ENCODE results near the gene SCNN1A.
"Not testable (repeated sequence)": the region's sequence is repeated elsewhere in the genome, so short reads cannot be mapped to it uniquely, and the experiment has no call there.

SCNN1A gene

DNA sequence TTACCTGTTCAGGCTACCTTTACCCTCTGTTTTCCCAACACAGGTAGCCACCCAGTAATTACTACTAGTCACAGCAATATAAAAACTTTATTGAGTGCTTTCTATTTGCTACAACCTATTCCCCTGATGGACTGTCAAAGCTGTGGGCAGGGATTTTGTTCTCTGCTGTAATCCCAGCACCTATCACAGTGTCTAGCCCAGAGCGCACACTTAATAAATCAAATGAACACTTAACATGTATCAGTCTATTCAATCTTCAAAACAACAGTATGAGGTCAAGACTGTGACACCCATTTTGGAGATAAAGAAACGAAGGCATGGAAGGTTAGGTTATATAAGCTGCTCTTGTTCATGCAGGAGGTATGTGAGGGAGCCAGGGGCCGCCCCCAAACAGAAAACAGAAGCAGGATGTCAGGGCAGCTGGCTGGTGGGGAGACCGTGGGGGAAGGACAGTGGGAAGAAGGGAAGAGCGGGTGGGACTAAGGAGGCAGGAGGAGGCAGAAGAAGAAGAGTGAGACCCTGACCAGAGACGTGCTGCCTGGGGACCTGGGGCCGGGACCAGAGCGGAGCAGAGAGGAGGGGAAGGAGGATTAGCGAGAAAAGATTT, 35.2 kb downstream of the SCNN1A start:
- Histone ChIP-seq H3K18ac (ENCODE audit: low read length) (peak overlapping the region; percentile 76), H2AK5ac (ENCODE audit: low read length) (no peak overlapping the region), H3K79me1 (ENCODE audit: low read length) (peaks cover 10% of the 10 kb centered on the region), H3K23ac (ENCODE audit: low read length) (no peak overlapping the region), H2BK5ac (ENCODE audit: low read length) (peak overlapping the region; percentile 99), H3K4ac (ENCODE audit: low read depth, low read length) (no peak overlapping the region), H4K8ac (ENCODE audit: low read depth, low read length) (no peak overlapping the region), H2BK120ac (ENCODE audit: low read depth, low read length) (no peak overlapping the region), H3K27me3 (ENCODE audit: insufficient read depth, low read length, poor library complexity) (no peaks in the 10 kb centered on the region), H3K9ac (ENCODE audit: low read length) (peak overlapping the region; percentile 99), H4K5ac (ENCODE audit: low read length) (no peak overlapping the region), H3K4me2 (ENCODE audit: low read length) (peak overlapping the region; percentile 96), H3K56ac (ENCODE audit: low read length) (peak overlapping the region; percentile 100), H3K79me2 (ENCODE audit: control insufficient read depth, insufficient read depth, low read length) (peaks cover 51% of the 10 kb centered on the region), H3K27ac (ENCODE audit: low read depth, low read length) (peak overlapping the region; percentile 63), H2BK15ac (replicated peaks; ENCODE audit: low read depth) (no peak overlapping the region), H3K36me3 (ENCODE audit: control insufficient read depth, insufficient read depth, low read length) (no peaks in the 10 kb centered on the region), H3K4me3 (ENCODE audit: low read length) (peak overlapping the region; percentile 95), H3K4me1 (ENCODE audit: control insufficient read depth, low read depth, low read length) (peaks cover 45% of the 10 kb centered on the region)
- no peak for DNase-seq
- WGBS (ENCODE audit: extremely low coverage, insufficient coverage, low lambda C conversion rate): no CpG with 5 or more reads among the region's 9 CpGs

DNA sequence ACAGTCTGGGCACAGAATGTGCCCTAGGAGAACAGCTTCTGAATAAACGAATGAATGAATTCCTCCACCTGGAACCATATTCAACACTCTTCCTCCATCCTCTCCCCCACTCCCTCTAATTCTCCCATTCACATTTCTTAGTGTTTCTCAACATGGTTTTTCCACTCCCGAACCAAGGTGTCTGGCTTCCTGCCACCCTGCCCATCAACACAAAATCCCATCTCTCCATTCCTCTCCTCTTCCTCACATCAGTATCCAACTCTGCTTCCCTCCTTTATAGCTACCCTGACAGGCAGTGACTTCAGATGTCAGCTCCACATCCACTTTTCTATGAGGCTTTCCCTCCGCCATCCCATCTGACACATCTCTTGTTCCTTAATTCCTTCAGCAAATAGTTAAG, 36.4 kb downstream of the SCNN1A start:
- H3K23ac ChIP-seq (ENCODE audit: low read length): no peak overlapping the region
- DNase-seq: no peak
- peak overlapping the region; percentile 100 for H3K56ac ChIP-seq (ENCODE audit: low read length)
- no peak overlapping the region for H3K4ac ChIP-seq (ENCODE audit: low read depth, low read length)
- H3K27me3 ChIP-seq (ENCODE audit: insufficient read depth, low read length, poor library complexity): no peaks in the 10 kb centered on the region
- peak overlapping the region; percentile 96 for H3K4me2 ChIP-seq (ENCODE audit: low read length)
- H2BK15ac ChIP-seq (replicated peaks; ENCODE audit: low read depth): no peak overlapping the region
- H2BK5ac ChIP-seq (ENCODE audit: low read length): peak overlapping the region; percentile 43
- no peak overlapping the region for H3K27ac ChIP-seq (ENCODE audit: low read depth, low read length)
- H3K18ac ChIP-seq (ENCODE audit: low read length): no peak overlapping the region
- peaks cover 49% of the 10 kb centered on the region for H3K4me1 ChIP-seq (ENCODE audit: control insufficient read depth, low read depth, low read length)
- H3K4me3 ChIP-seq (ENCODE audit: low read length): no peak overlapping the region
- peaks cover 3% of the 10 kb centered on the region for H3K36me3 ChIP-seq (ENCODE audit: control insufficient read depth, insufficient read depth, low read length)
- H4K5ac ChIP-seq (ENCODE audit: low read length): no peak overlapping the region
- peaks cover 63% of the 10 kb centered on the region for H3K79me2 ChIP-seq (ENCODE audit: control insufficient read depth, insufficient read depth, low read length)
- no peak overlapping the region for H2BK120ac ChIP-seq (ENCODE audit: low read depth, low read length)
- H3K79me1 ChIP-seq (ENCODE audit: low read length): peaks cover 20% of the 10 kb centered on the region
- peak overlapping the region; percentile 99 for H3K9ac ChIP-seq (ENCODE audit: low read length)
- WGBS (ENCODE audit: extremely low coverage, insufficient coverage, low lambda C conversion rate): no CpG with 5 or more reads among the region's 3 CpGs
- H2AK5ac ChIP-seq (ENCODE audit: low read length): peak overlapping the region; percentile 12
- no peak overlapping the region for H4K8ac ChIP-seq (ENCODE audit: low read depth, low read length)

DNA sequence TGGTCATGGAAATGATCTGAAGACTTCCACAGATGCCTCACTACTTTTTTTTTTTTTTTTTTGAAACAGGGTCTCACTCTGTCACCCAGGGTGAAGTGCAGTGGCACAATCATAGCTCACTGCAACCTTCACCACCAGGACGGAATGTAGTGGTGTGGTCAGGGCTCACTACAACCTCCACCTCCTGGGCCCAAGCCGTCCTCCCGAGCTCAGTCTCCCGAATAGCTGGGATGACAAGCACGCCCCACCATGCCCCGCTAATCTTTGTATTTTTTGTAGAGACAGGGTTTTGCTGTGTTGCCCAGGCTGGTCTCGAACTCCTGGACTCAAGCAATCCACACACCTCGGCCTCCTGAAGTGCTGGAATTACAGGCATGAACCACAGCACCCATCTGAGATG, 36.8 kb downstream of the SCNN1A start:
- not testable (repeated sequence) for H4K5ac ChIP-seq (ENCODE audit: low read length); H3K27me3 ChIP-seq (ENCODE audit: insufficient read depth, low read length, poor library complexity); H2BK5ac ChIP-seq (ENCODE audit: low read length); H3K36me3 ChIP-seq (ENCODE audit: control insufficient read depth, insufficient read depth, low read length); H4K8ac ChIP-seq (ENCODE audit: low read depth, low read length); H3K4me3 ChIP-seq (ENCODE audit: low read length); DNase-seq; H2BK120ac ChIP-seq (ENCODE audit: low read depth, low read length); H3K23ac ChIP-seq (ENCODE audit: low read length); H3K18ac ChIP-seq (ENCODE audit: low read length); H3K4ac ChIP-seq (ENCODE audit: low read depth, low read length); H2AK5ac ChIP-seq (ENCODE audit: low read length); H2BK15ac ChIP-seq (replicated peaks; ENCODE audit: low read depth)
- H3K4me1 ChIP-seq (ENCODE audit: control insufficient read depth, low read depth, low read length): peaks cover 46% of the 10 kb centered on the region
- peak overlapping the region; percentile 7 for H3K4me2 ChIP-seq (ENCODE audit: low read length)
- H3K79me2 ChIP-seq (ENCODE audit: control insufficient read depth, insufficient read depth, low read length): peaks cover 66% of the 10 kb centered on the region
- no CpG with 5 or more reads among the region's 8 CpGs for WGBS (ENCODE audit: extremely low coverage, insufficient coverage, low lambda C conversion rate)
- peak overlapping the region; percentile 88 for H3K27ac ChIP-seq (ENCODE audit: low read depth, low read length)
- H3K56ac ChIP-seq (ENCODE audit: low read length): peak overlapping the region; percentile 76
- H3K79me1 ChIP-seq (ENCODE audit: low read length): peaks cover 24% of the 10 kb centered on the region
- peak overlapping the region; percentile 41 for H3K9ac ChIP-seq (ENCODE audit: low read length)

DNA sequence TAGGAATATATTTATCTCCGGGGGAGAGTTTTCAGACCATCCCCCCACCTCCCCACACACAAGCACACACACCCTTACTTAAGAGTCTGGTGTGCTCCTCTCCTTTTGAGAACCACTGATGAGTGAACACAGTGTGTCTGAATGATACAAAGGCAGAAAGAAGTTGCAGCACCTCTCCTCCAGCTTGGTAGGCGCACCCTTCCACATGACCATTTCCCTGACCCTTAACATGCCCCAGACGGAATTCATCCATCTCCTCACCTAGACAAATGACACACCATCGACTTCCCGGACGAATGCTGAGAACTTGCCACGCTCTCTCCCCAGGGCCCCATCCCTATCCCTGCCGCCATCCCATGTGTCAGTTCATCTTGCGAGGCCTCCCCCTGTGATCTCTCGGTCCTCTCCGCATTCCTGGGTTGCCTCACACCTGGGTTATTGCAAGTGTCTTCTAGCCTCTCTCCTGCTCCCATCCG, 37.4 kb downstream of the SCNN1A start:
- H3K23ac ChIP-seq (ENCODE audit: low read length): peak overlapping the region; percentile 59
- H3K36me3 ChIP-seq (ENCODE audit: control insufficient read depth, insufficient read depth, low read length): peaks cover 12% of the 10 kb centered on the region
- H3K18ac ChIP-seq (ENCODE audit: low read length): no peak overlapping the region
- H3K4ac ChIP-seq (ENCODE audit: low read depth, low read length): no peak overlapping the region
- H3K27ac ChIP-seq (ENCODE audit: low read depth, low read length): peak overlapping the region; percentile 88
- no peak overlapping the region for H2BK120ac ChIP-seq (ENCODE audit: low read depth, low read length)
- H4K5ac ChIP-seq (ENCODE audit: low read length): no peak overlapping the region
- H3K79me1 ChIP-seq (ENCODE audit: low read length): peaks cover 25% of the 10 kb centered on the region
- H3K27me3 ChIP-seq (ENCODE audit: insufficient read depth, low read length, poor library complexity): no peaks in the 10 kb centered on the region
- peaks cover 67% of the 10 kb centered on the region for H3K79me2 ChIP-seq (ENCODE audit: control insufficient read depth, insufficient read depth, low read length)
- H3K9ac ChIP-seq (ENCODE audit: low read length): peak overlapping the region; percentile 41
- no peak overlapping the region for H2AK5ac ChIP-seq (ENCODE audit: low read length)
- H2BK5ac ChIP-seq (ENCODE audit: low read length): peak overlapping the region; percentile 46
- no peak overlapping the region for H4K8ac ChIP-seq (ENCODE audit: low read depth, low read length)
- H3K4me2 ChIP-seq (ENCODE audit: low read length): peak overlapping the region; percentile 7
- peaks cover 46% of the 10 kb centered on the region for H3K4me1 ChIP-seq (ENCODE audit: control insufficient read depth, low read depth, low read length)
- H2BK15ac ChIP-seq (replicated peaks; ENCODE audit: low read depth): no peak overlapping the region
- no peak overlapping the region for H3K4me3 ChIP-seq (ENCODE audit: low read length)
- no CpG with 5 or more reads among the region's 12 CpGs for WGBS (ENCODE audit: extremely low coverage, insufficient coverage, low lambda C conversion rate)
- DNase-seq: peak; percentile 55
- H3K56ac ChIP-seq (ENCODE audit: low read length): peak overlapping the region; percentile 76

DNA sequence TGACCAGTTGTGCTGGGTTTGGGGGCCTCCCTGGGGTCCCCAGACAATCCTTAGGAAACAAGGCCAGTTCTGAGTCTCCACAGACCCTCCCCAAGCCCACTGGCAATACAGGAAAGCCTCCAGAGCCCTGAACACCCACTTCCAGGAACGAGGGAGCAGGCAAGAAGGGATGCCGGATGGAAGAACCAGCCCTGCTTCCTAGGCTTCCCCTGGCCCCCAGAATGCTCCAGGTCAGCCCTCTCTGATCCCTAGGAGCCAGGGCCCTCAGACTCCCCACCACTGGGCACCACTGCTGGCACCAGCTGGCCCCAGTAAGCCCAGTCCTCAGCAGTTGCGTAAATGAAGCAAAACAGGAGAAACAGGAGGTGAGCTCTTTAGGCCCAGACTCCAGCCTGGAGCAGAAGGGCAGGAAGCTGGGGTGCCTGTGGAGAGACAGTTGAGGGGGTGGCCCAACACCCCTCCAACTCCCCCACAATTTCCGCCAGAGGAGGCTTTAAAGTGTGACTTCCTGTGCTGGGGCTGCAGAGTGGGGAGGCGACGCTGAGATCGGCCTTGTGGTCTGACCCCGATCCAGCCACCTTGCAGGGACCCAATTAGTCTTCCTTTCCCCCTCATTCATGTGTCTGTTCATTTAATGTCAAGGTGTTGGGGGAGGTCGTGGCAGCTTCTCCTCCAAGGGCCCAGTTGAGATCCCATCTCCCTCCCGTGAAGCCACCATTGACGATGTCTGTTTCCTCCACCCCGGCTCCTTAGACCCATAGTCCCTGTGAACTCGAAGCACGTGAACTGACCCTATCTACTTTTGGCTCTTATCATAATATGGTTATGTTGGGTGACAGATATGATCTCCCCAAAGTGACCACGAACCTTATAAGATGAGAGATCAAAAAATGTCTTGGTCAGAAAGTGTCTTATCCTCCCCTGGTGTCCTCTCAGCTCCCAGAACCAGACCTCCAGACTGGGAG, 38.2 kb downstream of the SCNN1A start:
- Histone ChIP-seq H3K23ac (ENCODE audit: low read length) (peak overlapping the region; percentile 38), H3K4me1 (ENCODE audit: control insufficient read depth, low read depth, low read length) (peaks cover 42% of the 10 kb centered on the region), H3K27ac (ENCODE audit: low read depth, low read length) (peak overlapping the region; percentile 88), H3K4ac (ENCODE audit: low read depth, low read length) (peak overlapping the region; percentile 84), H3K4me3 (ENCODE audit: low read length) (no peak overlapping the region), H4K5ac (ENCODE audit: low read length) (no peak overlapping the region), H3K36me3 (ENCODE audit: control insufficient read depth, insufficient read depth, low read length) (peaks cover 19% of the 10 kb centered on the region), H2BK15ac (replicated peaks; ENCODE audit: low read depth) (no peak overlapping the region), H3K27me3 (ENCODE audit: insufficient read depth, low read length, poor library complexity) (no peaks in the 10 kb centered on the region), H3K4me2 (ENCODE audit: low read length) (peak overlapping the region; percentile 51), H3K56ac (ENCODE audit: low read length) (peak overlapping the region; percentile 92), H3K79me1 (ENCODE audit: low read length) (peaks cover 27% of the 10 kb centered on the region), H3K9ac (ENCODE audit: low read length) (peak overlapping the region; percentile 81), H2BK5ac (ENCODE audit: low read length) (peak overlapping the region; percentile 77), H4K8ac (ENCODE audit: low read depth, low read length) (peak overlapping the region; percentile 7), H2BK120ac (ENCODE audit: low read depth, low read length) (peak overlapping the region; percentile 29), H3K79me2 (ENCODE audit: control insufficient read depth, insufficient read depth, low read length) (peaks cover 67% of the 10 kb centered on the region), H2AK5ac (ENCODE audit: low read length) (peak overlapping the region; percentile 1), H3K18ac (ENCODE audit: low read length) (peak overlapping the region; percentile 96)
- no CpG with 5 or more reads among the region's 15 CpGs for WGBS (ENCODE audit: extremely low coverage, insufficient coverage, low lambda C conversion rate)
- no peak for DNase-seq
